OCI-LY3 (cell line): ENCODE results near the gene HOXD8.
A peak's percentile ranks its signal among the peaks of the same experiment; 100 is the strongest.

Experiments used
- H2AFZ ChIP-seq: fragments of 200-600, 300-600 bp; shearing (Covaris generic); 2 replicates; pipeline ENCODE4 v1.6.0; 2014; ENCODE audit warnings: antibody characterized with exemption, low read depth, low read length
- H3K27ac ChIP-seq: fragments of 200-600, 300-600 bp; sonication (generic); 2 replicates; pipeline ENCODE4 v1.5.1; 2014; ENCODE audit warnings: mild to moderate bottlenecking, low read length, moderate library complexity, mixed read lengths
- H3K27me3 ChIP-seq: fragments of 200-600, 300-600 bp; sonication (generic); 2 replicates; pipeline ENCODE4 v1.6.1; 2014; ENCODE audit warnings: low read depth, low read length, mixed read lengths
- H3K36me3 ChIP-seq: fragments of 200-600, 300-600 bp; sonication (generic); replicated peaks from 2 replicates; pipeline ENCODE3; 2014; ENCODE audit warnings: low read depth, low read length, mixed read lengths
- H3K4me1 ChIP-seq: fragments of 300-600, 200-600 bp; sonication (generic); 2 replicates; pipeline ENCODE4 v1.6.1; 2014; ENCODE audit warnings: low read length, mixed read lengths
- H3K4me2 ChIP-seq: fragments of 200-600, 300-600 bp; sonication (generic); 2 replicates; pipeline ENCODE4 v1.6.1; 2014; ENCODE audit warnings: low read length, mixed read lengths
- H3K4me3 ChIP-seq: fragments of 300-600, 200-600 bp; sonication (generic); 2 replicates; pipeline ENCODE4 v1.5.1; 2014; ENCODE audit warnings: antibody characterized with exemption, mild to moderate bottlenecking, low read length, moderate library complexity
- H3K79me2 ChIP-seq: fragments of 300-600, 200-600 bp; shearing (Covaris generic); 2 replicates; pipeline ENCODE4 v1.6.1; 2014; ENCODE audit warnings: mild to moderate bottlenecking, low read length, mixed read lengths
- H3K9ac ChIP-seq: fragments of 300-600, 200-600 bp; shearing (Covaris generic); 2 replicates; pipeline ENCODE4 v1.6.0; 2014; ENCODE audit warnings: mild to moderate bottlenecking, low read length, moderate library complexity
- H3K9me3 ChIP-seq: fragments of 200-600, 300-600 bp; shearing (Covaris generic); 2 replicates; pipeline ENCODE4 v1.6.1; 2014; ENCODE audit warnings: low read length, mixed read lengths; ENCODE audit not compliant: insufficient read depth
- H4K20me1 ChIP-seq: fragments of 200-600, 300-600 bp; sonication (generic); 2 replicates; pipeline ENCODE4 v1.6.1; 2016; ENCODE audit warnings: low read length, mixed read lengths; ENCODE audit not compliant: insufficient read depth
- EZH2phosphoT487 ChIP-seq: fragments of 200-600 bp; shearing (Covaris generic); IDR thresholded peaks from 2 replicates; pipeline ENCODE4 v1.6.1; 2018; ENCODE audit warnings: antibody characterized with exemption, mixed run types, low read depth
- TF ChIP-seq, protein P1 (sequence below): fragments of 200-600, 300-600 bp; sonication (generic); IDR thresholded peaks from 2 replicates; pipeline ENCODE4 v1.5.1; 2014; ENCODE audit warnings: antibody characterized with exemption, low read length, low read depth

Gene HOXD8

DNA sequence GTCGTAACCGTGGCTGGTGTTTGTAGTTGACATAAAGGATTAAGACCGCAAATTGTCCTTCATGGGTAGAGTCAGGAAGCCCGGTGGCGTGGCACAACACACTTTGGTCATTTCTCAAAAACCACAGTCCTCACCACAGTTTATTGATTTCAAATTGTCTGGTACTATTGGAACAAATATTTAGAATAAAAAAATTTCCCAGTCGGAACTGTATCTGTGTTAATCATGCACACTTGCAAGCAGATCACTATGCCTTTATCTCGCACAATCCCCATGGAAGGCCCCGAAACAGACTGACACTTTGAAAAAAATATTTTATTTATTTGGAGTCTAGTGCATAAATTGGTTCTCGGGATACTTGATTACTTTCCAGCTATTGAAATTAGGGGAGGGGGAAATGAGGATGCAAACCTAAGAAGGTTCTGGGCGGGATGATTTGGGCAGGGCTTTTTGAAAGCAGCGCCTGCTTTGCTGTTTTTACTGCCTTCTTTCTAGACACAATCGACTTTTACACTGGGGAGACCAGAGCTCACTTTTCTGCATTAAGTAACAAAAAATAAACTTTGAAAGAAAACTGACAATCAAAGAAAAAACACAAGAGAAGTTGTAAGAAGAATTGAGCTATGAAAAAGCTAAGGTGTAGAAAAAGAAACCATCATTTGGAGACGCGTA lies 43.5 kb downstream of the HOXD8 start:
- H3K4me3 ChIP-seq: no peak overlapping the region
- no peaks in the 10 kb centered on the region for H3K79me2 ChIP-seq
- H3K4me2 ChIP-seq: no peak overlapping the region
- H3K4me1 ChIP-seq: no peaks in the 10 kb centered on the region
- no peaks in the 10 kb centered on the region for H4K20me1 ChIP-seq
- no peaks in the 10 kb centered on the region for H3K9me3 ChIP-seq
- H2AFZ ChIP-seq: no peak overlapping the region
- no peak overlapping the region for H3K27ac ChIP-seq
- TF ChIP-seq, protein P1, sequence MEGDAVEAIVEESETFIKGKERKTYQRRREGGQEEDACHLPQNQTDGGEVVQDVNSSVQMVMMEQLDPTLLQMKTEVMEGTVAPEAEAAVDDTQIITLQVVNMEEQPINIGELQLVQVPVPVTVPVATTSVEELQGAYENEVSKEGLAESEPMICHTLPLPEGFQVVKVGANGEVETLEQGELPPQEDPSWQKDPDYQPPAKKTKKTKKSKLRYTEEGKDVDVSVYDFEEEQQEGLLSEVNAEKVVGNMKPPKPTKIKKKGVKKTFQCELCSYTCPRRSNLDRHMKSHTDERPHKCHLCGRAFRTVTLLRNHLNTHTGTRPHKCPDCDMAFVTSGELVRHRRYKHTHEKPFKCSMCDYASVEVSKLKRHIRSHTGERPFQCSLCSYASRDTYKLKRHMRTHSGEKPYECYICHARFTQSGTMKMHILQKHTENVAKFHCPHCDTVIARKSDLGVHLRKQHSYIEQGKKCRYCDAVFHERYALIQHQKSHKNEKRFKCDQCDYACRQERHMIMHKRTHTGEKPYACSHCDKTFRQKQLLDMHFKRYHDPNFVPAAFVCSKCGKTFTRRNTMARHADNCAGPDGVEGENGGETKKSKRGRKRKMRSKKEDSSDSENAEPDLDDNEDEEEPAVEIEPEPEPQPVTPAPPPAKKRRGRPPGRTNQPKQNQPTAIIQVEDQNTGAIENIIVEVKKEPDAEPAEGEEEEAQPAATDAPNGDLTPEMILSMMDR: no peak
- TF ChIP-seq EZH2phosphoT487: no peak
- H3K36me3 ChIP-seq: no peaks in the 10 kb centered on the region
- no peaks in the 10 kb centered on the region for H3K27me3 ChIP-seq
- no peak overlapping the region for H3K9ac ChIP-seq

DNA sequence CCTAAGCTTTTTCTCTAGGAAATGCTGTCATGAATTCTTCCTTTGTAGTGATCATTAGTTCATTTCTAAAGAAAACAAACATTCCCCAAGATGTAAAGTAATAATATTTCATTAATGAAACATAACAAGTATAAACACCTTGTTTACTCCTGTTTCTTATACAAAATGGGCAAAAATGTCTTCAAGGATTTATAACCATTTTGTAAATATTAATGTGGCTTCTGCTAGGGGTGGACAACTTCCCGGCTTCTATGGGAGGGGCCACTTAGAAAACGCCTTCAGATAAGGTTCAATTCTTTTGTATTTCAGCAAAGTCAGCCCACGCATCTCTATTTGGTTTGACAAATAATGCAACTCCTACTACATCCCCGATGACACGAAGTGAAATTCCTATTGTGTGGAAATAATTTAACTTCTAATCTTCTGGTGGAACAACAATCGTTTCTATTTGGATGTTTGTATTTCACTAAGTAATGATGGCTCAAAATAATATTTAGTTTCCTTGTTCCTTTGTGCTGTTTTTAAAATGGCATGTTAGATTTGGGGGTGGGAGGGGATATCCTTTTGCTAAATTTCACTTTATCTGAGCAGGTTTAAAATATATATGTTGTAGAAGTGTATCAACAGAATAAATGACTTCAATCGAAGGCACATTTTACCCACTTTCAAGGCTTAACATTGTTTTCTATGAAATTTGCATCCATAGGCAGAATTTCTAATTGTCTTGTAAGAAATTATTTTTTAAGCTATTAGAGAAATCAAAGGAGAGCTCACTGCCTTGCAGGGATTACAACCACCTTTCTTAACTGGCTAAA lies 44.3 kb downstream of the HOXD8 start:
- H4K20me1 ChIP-seq: no peaks in the 10 kb centered on the region
- H3K4me2 ChIP-seq: peak overlapping the region; percentile 60
- H3K9me3 ChIP-seq: no peaks in the 10 kb centered on the region
- H2AFZ ChIP-seq: no peak overlapping the region
- no peaks in the 10 kb centered on the region for H3K36me3 ChIP-seq
- TF ChIP-seq, protein P1: no peak
- no peak for TF ChIP-seq EZH2phosphoT487
- H3K79me2 ChIP-seq: no peaks in the 10 kb centered on the region
- no peaks in the 10 kb centered on the region for H3K4me1 ChIP-seq
- H3K27me3 ChIP-seq: no peaks in the 10 kb centered on the region
- H3K9ac ChIP-seq: no peak overlapping the region
- peak overlapping the region; percentile 55; the same call in 1 of the 2 replicates for H3K4me3 ChIP-seq
- no peak overlapping the region for H3K27ac ChIP-seq

DNA sequence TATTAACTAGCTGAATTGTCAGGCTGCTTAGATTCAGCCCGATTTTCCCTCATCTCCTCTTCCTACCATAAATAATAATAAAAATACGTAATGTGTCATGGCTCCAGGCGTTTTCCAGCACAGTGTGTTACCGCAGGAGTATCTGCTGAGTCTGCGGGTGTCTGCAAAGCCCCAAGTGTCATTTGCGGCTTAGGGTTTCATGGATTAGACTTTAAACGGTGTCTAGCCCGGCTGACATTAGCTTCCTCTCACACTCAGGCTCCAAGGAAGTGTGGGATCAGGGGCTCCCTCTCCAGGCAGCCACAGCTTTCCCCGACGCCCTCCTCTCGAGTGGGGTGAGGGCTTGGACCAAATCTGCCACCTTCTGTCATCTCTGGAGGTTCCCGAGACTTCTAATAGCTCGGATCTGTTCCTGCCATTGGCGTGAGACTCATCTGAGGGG lies 44.9 kb downstream of the HOXD8 start:
- H2AFZ ChIP-seq: no peak overlapping the region

More for the DNA sequence above, 44.9 kb downstream of the HOXD8 start:
- H3K4me3 ChIP-seq: peak overlapping the region; percentile 55
- no peak overlapping the region for H3K9ac ChIP-seq
- H4K20me1 ChIP-seq: no peaks in the 10 kb centered on the region
- H3K4me1 ChIP-seq: no peaks in the 10 kb centered on the region
- no peaks in the 10 kb centered on the region for H3K79me2 ChIP-seq
- H3K27ac ChIP-seq: no peak overlapping the region
- no peaks in the 10 kb centered on the region for H3K36me3 ChIP-seq
- no peaks in the 10 kb centered on the region for H3K27me3 ChIP-seq
- TF ChIP-seq EZH2phosphoT487: no peak
- TF ChIP-seq, protein P1: no peak
- no peaks in the 10 kb centered on the region for H3K9me3 ChIP-seq
- H3K4me2 ChIP-seq: peak overlapping the region; percentile 60
